SK-N-SH treated with all-trans-retinoic acid at 6 μM for 48 hours (cell line): ENCODE results near the gene TM6SF1.
"Not testable (repeated sequence)": the region's sequence is repeated elsewhere in the genome, so short reads cannot be mapped to it uniquely, and the experiment has no call there.

ENCODE experiments used
- ATAC-seq: fragments of 200-7000 bp; cut with Tn5 transposase; 3 replicates; pipeline ENCODE4 v1.9.1; 2020; ENCODE audit warnings: mild to moderate bottlenecking, moderate library complexity
- ARNTL ChIP-seq: fragments of 450-650 bp; formaldehyde crosslinking; IDR thresholded peaks from 2 replicates; pipeline ENCODE4 v1.5.0; 2020; ENCODE audit warnings: low read depth, mild to moderate bottlenecking, moderate library complexity, borderline replicate concordance
- BACH2 ChIP-seq: fragments of 250-450 bp; sonication (Bioruptor Pico); IDR thresholded peaks from 2 replicates; pipeline ENCODE4 v1.9.0; 2021; ENCODE audit warnings: mild to moderate bottlenecking, borderline replicate concordance
- CREB5 ChIP-seq: fragments of 250-450 bp; sonication (Bioruptor Pico); IDR thresholded peaks from 2 replicates; pipeline ENCODE4 v1.5.1; 2020; ENCODE audit warnings: low read depth, mild to moderate bottlenecking, moderate library complexity
- CSDC2 ChIP-seq: fragments of 250-450 bp; sonication (Bioruptor Pico); IDR thresholded peaks from 2 replicates; pipeline ENCODE4 v1.5.0; 2020; ENCODE audit warnings: mild to moderate bottlenecking, moderate library complexity
- GLIS3 ChIP-seq: fragments of 250-450 bp; sonication (Bioruptor Pico); IDR thresholded peaks from 2 replicates; pipeline ENCODE4 v1.5.0; 2020; ENCODE audit warnings: mild to moderate bottlenecking, moderate library complexity
- ISL1 ChIP-seq: fragments of 250-450 bp; sonication (Bioruptor Pico); IDR thresholded peaks from 2 replicates; pipeline ENCODE4 v2.1.2; 2022; ENCODE audit warnings: mild to moderate bottlenecking, moderate library complexity
- OSR1 ChIP-seq: fragments of 250-450 bp; sonication (Bioruptor Pico); IDR thresholded peaks from 2 replicates; pipeline ENCODE4 v1.8.0; 2022; ENCODE audit warnings: moderate library complexity, mild to moderate bottlenecking, inconsistent platforms
- PATZ1 ChIP-seq: fragments of 250-450 bp; sonication (Bioruptor Pico); IDR thresholded peaks from 2 replicates; pipeline ENCODE4 v1.8.0; 2020; ENCODE audit warnings: mild to moderate bottlenecking, moderate library complexity, borderline replicate concordance
- PPARA ChIP-seq: fragments of 250-450 bp; sonication (Bioruptor Pico); IDR thresholded peaks from 2 replicates; pipeline ENCODE4 v1.5.0; 2020; ENCODE audit warnings: mild to moderate bottlenecking, borderline replicate concordance
- RARB ChIP-seq: fragments of 250-450 bp; sonication (Bioruptor Pico); IDR thresholded peaks from 2 replicates; pipeline ENCODE4 v1.8.0; 2021; ENCODE audit warnings: mild to moderate bottlenecking, moderate library complexity
- SNAI2 ChIP-seq: fragments of 250-450 bp; sonication (Bioruptor Pico); IDR thresholded peaks from 2 replicates; pipeline ENCODE4 v1.5.0; 2020; ENCODE audit warnings: mild to moderate bottlenecking, moderate library complexity
- TOX ChIP-seq: fragments of 250-450 bp; sonication (Bioruptor Pico); IDR thresholded peaks from 2 replicates; pipeline ENCODE4 v1.8.0; 2021; ENCODE audit warnings: mild to moderate bottlenecking, moderate library complexity, borderline replicate concordance
- ZC3H10 ChIP-seq: fragments of 250-450 bp; sonication (Bioruptor Pico); IDR thresholded peaks from 2 replicates; pipeline ENCODE4 v1.5.1; 2021; ENCODE audit warnings: mild to moderate bottlenecking, moderate library complexity
- ZFP3 ChIP-seq: fragments of 250-450 bp; sonication (Bioruptor Pico); IDR thresholded peaks from 2 replicates; pipeline ENCODE4 v1.5.0; 2020; ENCODE audit warnings: mild to moderate bottlenecking, moderate library complexity
- ZFP30 ChIP-seq: fragments of 450-650 bp; formaldehyde crosslinking; IDR thresholded peaks from 2 replicates; pipeline ENCODE4 v1.5.0; 2022; ENCODE audit warnings: mild to moderate bottlenecking, moderate library complexity
- ZNF565 ChIP-seq: fragments of 450-650 bp; formaldehyde crosslinking; conservative IDR thresholded peaks from 2 replicates; pipeline ENCODE4 v1.5.0; 2020; ENCODE audit warnings: low read depth, mild to moderate bottlenecking, moderate library complexity
- ZNF70 ChIP-seq: fragments of 450-650 bp; formaldehyde crosslinking; IDR thresholded peaks from 2 replicates; pipeline ENCODE4 v1.5.0; 2020; ENCODE audit warnings: mild to moderate bottlenecking, moderate library complexity
- ZNF8 ChIP-seq: fragments of 450-650 bp; formaldehyde crosslinking; IDR thresholded peaks from 2 replicates; pipeline ENCODE4 v1.5.0; 2020; ENCODE audit warnings: mild to moderate bottlenecking, moderate library complexity
- TF ChIP-seq, protein P1 (sequence below): fragments of 250-450 bp; sonication (Bioruptor Pico); IDR thresholded peaks from 2 replicates; pipeline ENCODE4 v1.5.1; 2021; ENCODE audit warnings: mild to moderate bottlenecking, moderate library complexity

TM6SF1 gene

DNA sequence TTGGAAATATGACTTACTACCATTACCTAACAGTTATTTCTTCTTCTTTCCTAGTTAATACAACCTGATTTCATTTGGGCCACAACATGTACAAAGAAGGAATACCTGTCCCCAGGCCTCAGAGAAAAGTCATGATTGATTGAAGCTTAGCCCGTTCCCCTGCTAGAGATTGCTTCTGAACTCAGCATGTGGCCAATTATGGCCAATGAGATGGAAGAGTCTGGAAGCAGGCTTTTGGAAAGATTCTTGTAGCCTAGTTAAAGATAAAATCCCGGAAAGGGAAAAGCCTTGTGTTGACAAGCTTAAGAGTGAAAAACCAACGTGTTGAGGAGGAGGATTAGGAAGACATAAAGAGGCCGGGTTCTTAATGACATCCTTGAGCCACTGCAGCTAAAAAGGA, 17.0 kb upstream of the TM6SF1 start (continued):
- TF ChIP-seq PPARA (CRISPR knock-in tag) = no peak
- no peak for TF ChIP-seq CSDC2 (CRISPR knock-in tag)

GRCh38 chr15:83091965-83092308, 15.5 kb upstream of the TM6SF1 start:
- ATAC-seq = not testable (repeated sequence)

- TF ChIP-seq CREB5 (no peak), ZC3H10 (CRISPR knock-in tag) (no peak), PATZ1 (no peak)
- ATAC-seq = no peak
Measured at GRCh38 chr15:83092309-83092976, 15.0 kb upstream of the TM6SF1 start.

- no peak for ATAC-seq
- no peak for TF ChIP-seq RARB (CRISPR knock-in tag)
- no peak for TF ChIP-seq ZC3H10 (CRISPR knock-in tag)
- no peak for TF ChIP-seq OSR1 (CRISPR knock-in tag)
- no peak for TF ChIP-seq ARNTL
- TF ChIP-seq ZNF8 (CRISPR knock-in tag) = no peak
Measured at GRCh38 chr15:83094583-83094982, 12.9 kb upstream of the TM6SF1 start.

GRCh38 chr15:83098079-83098478, 9.4 kb upstream of the TM6SF1 start:
- no peak for ATAC-seq
- TF ChIP-seq ZNF565 (CRISPR knock-in tag) (0 out of 2 replicates have a peak, but pooled peaks have one; percentile 24), ZFP30 (no peak), SNAI2 (CRISPR knock-in tag) (no peak), GLIS3 (CRISPR knock-in tag) (no peak), CREB5 (no peak)

- TF ChIP-seq TOX (CRISPR knock-in tag) (no peak), ZNF70 (CRISPR knock-in tag) (no peak), OSR1 (CRISPR knock-in tag) (no peak)
- no peak for ATAC-seq
Measured at GRCh38 chr15:83099290-83099689, 8.2 kb upstream of the TM6SF1 start.

DNA sequence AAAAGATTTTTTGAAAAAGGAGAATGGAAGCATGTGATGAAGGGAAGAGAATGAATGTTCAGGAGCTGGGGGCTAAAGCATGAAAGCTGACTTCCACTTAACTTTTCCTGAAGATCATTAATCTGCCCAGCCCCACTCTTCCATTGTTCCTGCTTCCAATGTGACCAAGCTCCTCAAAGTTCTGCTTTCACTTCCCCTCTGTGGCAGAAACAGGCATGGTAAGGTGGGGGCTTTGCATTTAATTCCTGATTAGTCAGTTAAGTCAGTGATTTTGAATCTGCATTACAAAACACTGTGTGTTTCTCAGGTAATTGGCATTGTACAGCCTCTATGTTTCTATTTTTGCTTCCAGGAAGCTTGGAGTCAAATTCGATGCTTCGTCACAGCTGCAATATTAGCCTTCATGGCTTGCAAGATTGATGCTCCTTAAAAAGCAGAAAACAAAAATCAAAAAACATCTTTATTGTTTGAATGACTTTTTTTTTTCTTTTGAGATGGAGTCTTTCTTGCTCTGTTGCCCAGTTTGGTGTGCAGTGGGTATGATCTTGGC, 7.3 kb upstream of the TM6SF1 start:
- ATAC-seq = no peak
- no peak for TF ChIP-seq ZC3H10 (CRISPR knock-in tag)
- TF ChIP-seq ISL1 (CRISPR knock-in tag) = no peak

GRCh38 chr15:83102346-83102745, 5.1 kb upstream of the TM6SF1 start:
- no peak for ATAC-seq
- TF ChIP-seq BACH2 (CRISPR knock-in tag) (no peak), ISL1 (CRISPR knock-in tag) (no peak), ZNF565 (CRISPR knock-in tag) (no peak), ZFP3 (no peak), SNAI2 (CRISPR knock-in tag) (no peak), ZFP30 (no peak), ZNF8 (CRISPR knock-in tag) (no peak)
- TF ChIP-seq, protein P1, sequence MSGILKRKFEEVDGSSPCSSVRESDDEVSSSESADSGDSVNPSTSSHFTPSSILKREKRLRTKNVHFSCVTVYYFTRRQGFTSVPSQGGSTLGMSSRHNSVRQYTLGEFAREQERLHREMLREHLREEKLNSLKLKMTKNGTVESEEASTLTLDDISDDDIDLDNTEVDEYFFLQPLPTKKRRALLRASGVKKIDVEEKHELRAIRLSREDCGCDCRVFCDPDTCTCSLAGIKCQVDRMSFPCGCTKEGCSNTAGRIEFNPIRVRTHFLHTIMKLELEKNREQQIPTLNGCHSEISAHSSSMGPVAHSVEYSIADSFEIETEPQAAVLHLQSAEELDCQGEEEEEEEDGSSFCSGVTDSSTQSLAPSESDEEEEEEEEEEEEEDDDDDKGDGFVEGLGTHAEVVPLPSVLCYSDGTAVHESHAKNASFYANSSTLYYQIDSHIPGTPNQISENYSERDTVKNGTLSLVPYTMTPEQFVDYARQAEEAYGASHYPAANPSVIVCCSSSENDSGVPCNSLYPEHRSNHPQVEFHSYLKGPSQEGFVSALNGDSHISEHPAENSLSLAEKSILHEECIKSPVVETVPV = no peak
